ENCODE data around the gene SLC39A12. TPM values are rescaled to one million over a fixed set of nuclear protein-coding genes. Genes with fewer than 3 reads are reported as not detected.

Gene SLC39A12
- polyA plus RNA-seq, 1 of the 3 experiments (the other 2 are of a cell fraction) = not detected

GRCh38 chr10:18082381-18082780 is 130.7 kb downstream of the SLC39A12 start:
- Histone ChIP-seq H3K27me3 (ENCODE audit: insufficient read depth) (peaks cover 5% of the 10 kb centered on the region; the same call in 1 of the 2 replicates), H2AFZ (ENCODE audit: low read depth) (no peak overlapping the region), H3K36me3 (replicated peaks in 1 of 2; ENCODE audit: control insufficient read depth in 1 of 2, insufficient read depth in 2 of 2, low read length in 1 of 2) (no peaks in the 10 kb centered on the region), H3K4me2 (no peak overlapping the region), H3K9me2 (no peaks in the 10 kb centered on the region), H4K20me1 (ENCODE audit: insufficient read depth) (no peaks in the 10 kb centered on the region), H3K4me3 (ENCODE audit: low read depth in 2 of 2, low read length in 1 of 2) (no peak overlapping the region), H3K9ac (no peak overlapping the region), H3K4me1 (ENCODE audit: control insufficient read depth in 1 of 2, insufficient read depth in 2 of 2, low read depth in 1 of 2, low read length in 1 of 2) (no peaks in the 10 kb centered on the region), H3K9me3 (no peaks in the 10 kb centered on the region), H3K79me2 (ENCODE audit: insufficient read depth) (no peaks in the 10 kb centered on the region), H3K27ac (ENCODE audit: low read depth in 2 of 2, low read length in 1 of 2) (no peak overlapping the region), H3F3A (replicated peaks; ENCODE audit: insufficient read depth) (no peaks in the 10 kb centered on the region)
- WGBS (ENCODE audit: low lambda C conversion rate) = 44% methylated on average over 8 of the region's 8 CpGs
- ChIA-PET POLR2A (no interaction called here), CTCF (no interaction called here)
- no peak for DNase-seq
- TF ChIP-seq MAX (IDR thresholded peaks at IDR 0.05; ENCODE audit: low read depth) (no peak), MEF2A (IDR thresholded peaks at IDR 0.05; ENCODE audit: borderline replicate concordance, low read depth) (no peak), FOXJ3 (CRISPR knock-in tag; IDR thresholded peaks at IDR 0.05) (no peak), SIN3A (IDR thresholded peaks at IDR 0.05; ENCODE audit: borderline replicate concordance, low read depth, low read length) (no peak)

DNA sequence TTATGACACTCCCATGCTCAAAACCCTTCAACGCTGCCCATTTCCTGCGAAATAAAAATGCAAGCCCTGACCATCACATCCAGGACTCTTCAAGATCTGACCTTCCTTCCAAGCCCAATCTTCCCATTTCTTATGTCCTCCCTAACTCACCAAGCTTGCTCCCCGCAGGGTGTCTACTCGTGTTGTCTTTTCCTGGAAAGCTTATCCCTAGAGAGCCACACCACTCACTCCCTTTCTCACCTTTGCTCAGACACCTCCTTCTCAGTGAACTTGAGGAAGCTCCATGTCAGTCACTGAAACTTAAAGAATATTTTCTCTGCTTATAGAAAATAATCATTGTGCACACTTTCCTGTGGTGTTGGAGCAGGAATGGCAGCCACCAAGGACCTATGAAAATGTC is 134.1 kb downstream of the SLC39A12 start:
- DNase-seq = no peak
- Histone ChIP-seq H3K9me3 (no peaks in the 10 kb centered on the region), H3K27ac (ENCODE audit: low read depth in 2 of 2, low read length in 1 of 2) (no peak overlapping the region), H3K79me2 (ENCODE audit: insufficient read depth) (no peaks in the 10 kb centered on the region), H3K27me3 (ENCODE audit: insufficient read depth) (peaks cover 5% of the 10 kb centered on the region; the same call in 1 of the 2 replicates), H4K20me1 (ENCODE audit: insufficient read depth) (no peaks in the 10 kb centered on the region), H3K9me2 (no peaks in the 10 kb centered on the region), H3K4me1 (ENCODE audit: control insufficient read depth in 1 of 2, insufficient read depth in 2 of 2, low read depth in 1 of 2, low read length in 1 of 2) (no peaks in the 10 kb centered on the region), H3K9ac (no peak overlapping the region), H3F3A (replicated peaks; ENCODE audit: insufficient read depth) (no peaks in the 10 kb centered on the region), H3K4me3 (ENCODE audit: low read depth in 2 of 2, low read length in 1 of 2) (no peak overlapping the region), H3K36me3 (replicated peaks in 1 of 2; ENCODE audit: control insufficient read depth in 1 of 2, insufficient read depth in 2 of 2, low read length in 1 of 2) (no peaks in the 10 kb centered on the region), H3K4me2 (no peak overlapping the region), H2AFZ (ENCODE audit: low read depth) (no peak overlapping the region)
- ChIA-PET POLR2A (no interaction called here), CTCF (no interaction called here)
- TF ChIP-seq SMC3 (IDR thresholded peaks at IDR 0.05; ENCODE audit: low read depth, low read length) (no peak), EZH2phosphoT487 (IDR thresholded peaks at IDR 0.05; ENCODE audit: borderline replicate concordance, low read depth) (no peak), MAX (IDR thresholded peaks at IDR 0.05; ENCODE audit: low read depth) (no peak), YY1 (IDR thresholded peaks at IDR 0.05; ENCODE audit: low read depth) (no peak), FOXJ3 (CRISPR knock-in tag; IDR thresholded peaks at IDR 0.05) (no peak), USF1 (IDR thresholded peaks at IDR 0.05; ENCODE audit: borderline replicate concordance, low read depth) (no peak), TAF1 (IDR thresholded peaks at IDR 0.05; ENCODE audit: borderline replicate concordance, low read depth, low read length) (no peak), IRF3 (IDR thresholded peaks at IDR 0.05; ENCODE audit: low read depth, low read length) (no peak), PBX3 (IDR thresholded peaks at IDR 0.05) (no peak), GABPA (IDR thresholded peaks at IDR 0.05; ENCODE audit: low read depth) (no peak), RCOR1 (IDR thresholded peaks at IDR 0.05; ENCODE audit: low read length) (no peak), MXI1 (IDR thresholded peaks at IDR 0.05; ENCODE audit: low read depth, low read length) (no peak)
- TF ChIP-seq, protein P1, sequence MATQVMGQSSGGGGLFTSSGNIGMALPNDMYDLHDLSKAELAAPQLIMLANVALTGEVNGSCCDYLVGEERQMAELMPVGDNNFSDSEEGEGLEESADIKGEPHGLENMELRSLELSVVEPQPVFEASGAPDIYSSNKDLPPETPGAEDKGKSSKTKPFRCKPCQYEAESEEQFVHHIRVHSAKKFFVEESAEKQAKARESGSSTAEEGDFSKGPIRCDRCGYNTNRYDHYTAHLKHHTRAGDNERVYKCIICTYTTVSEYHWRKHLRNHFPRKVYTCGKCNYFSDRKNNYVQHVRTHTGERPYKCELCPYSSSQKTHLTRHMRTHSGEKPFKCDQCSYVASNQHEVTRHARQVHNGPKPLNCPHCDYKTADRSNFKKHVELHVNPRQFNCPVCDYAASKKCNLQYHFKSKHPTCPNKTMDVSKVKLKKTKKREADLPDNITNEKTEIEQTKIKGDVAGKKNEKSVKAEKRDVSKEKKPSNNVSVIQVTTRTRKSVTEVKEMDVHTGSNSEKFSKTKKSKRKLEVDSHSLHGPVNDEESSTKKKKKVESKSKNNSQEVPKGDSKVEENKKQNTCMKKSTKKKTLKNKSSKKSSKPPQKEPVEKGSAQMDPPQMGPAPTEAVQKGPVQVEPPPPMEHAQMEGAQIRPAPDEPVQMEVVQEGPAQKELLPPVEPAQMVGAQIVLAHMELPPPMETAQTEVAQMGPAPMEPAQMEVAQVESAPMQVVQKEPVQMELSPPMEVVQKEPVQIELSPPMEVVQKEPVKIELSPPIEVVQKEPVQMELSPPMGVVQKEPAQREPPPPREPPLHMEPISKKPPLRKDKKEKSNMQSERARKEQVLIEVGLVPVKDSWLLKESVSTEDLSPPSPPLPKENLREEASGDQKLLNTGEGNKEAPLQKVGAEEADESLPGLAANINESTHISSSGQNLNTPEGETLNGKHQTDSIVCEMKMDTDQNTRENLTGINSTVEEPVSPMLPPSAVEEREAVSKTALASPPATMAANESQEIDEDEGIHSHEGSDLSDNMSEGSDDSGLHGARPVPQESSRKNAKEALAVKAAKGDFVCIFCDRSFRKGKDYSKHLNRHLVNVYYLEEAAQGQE (IDR thresholded peaks at IDR 0.05; ENCODE audit: low read depth, low read length) = no peak
- WGBS (ENCODE audit: low lambda C conversion rate) = 59% methylated on average over 4 of the region's 4 CpGs

Measured in SK-N-SH (cell line).